Breast epithelium (tissue), 4 donors: ENCODE results near the gene ANKRD44. TPM values are rescaled to one million over a fixed set of nuclear protein-coding genes. Genes with fewer than 3 reads are reported as not detected.

Experiments used
- DNase-seq, 2 donors: peaks; one replicate each; pipeline ENCODE4 v3.0.0-alpha.2; 2019; ENCODE audit warnings: low spot score in 2 of 2
- H3K27ac ChIP-seq, 2 donors: fragments of 200-600 bp; sonication (generic) in 1 of 2; one replicate each; pipeline ENCODE4 v1.5.1; 2016 to 2019; ENCODE audit warnings: mild to moderate bottlenecking in 1 of 2
- H3K27me3 ChIP-seq, 2 donors: fragments of 200-600 bp; sonication (generic) in 1 of 2; one replicate each; pipeline versions ENCODE4 v1.5.1 to v1.6.0; 2017 to 2019; ENCODE audit warnings: control low read depth in 1 of 2, mild to moderate bottlenecking in 1 of 2
- H3K36me3 ChIP-seq: fragments of 200-600 bp; one replicate; pipeline ENCODE4 v1.5.1; 2019
- H3K4me1 ChIP-seq, 2 donors: fragments of 200-600 bp; sonication (generic); one replicate each; pipeline ENCODE4 v1.5.1; 2016 to 2019; ENCODE audit warnings: control low read depth in 1 of 2
- H3K4me3 ChIP-seq, 3 donors: fragments of 200-600 bp; sonication (generic); 1 replicate in 2 of 3; 2 replicates in 1 of 3; pipeline ENCODE4 v1.5.1; 2016 to 2019; ENCODE audit warnings: mild to moderate bottlenecking in 3 of 3, moderate library complexity in 2 of 3
- H3K9me3 ChIP-seq, 2 donors: fragments of 200-600 bp; sonication (generic) in 1 of 2; one replicate each; pipeline ENCODE4 v1.5.1; 2016 to 2019; ENCODE audit warnings: control low read depth in 1 of 2
- POLR2A ChIP-seq: fragments of 450-650 bp; IDR thresholded peaks from one replicate; pipeline ENCODE4 v1.6.1; 2016; ENCODE audit warnings: antibody characterized with exemption, mild to moderate bottlenecking, moderate library complexity
- POLR2AphosphoS5 ChIP-seq, 3 donors: sonication (generic); formaldehyde crosslinking; IDR thresholded peaks; one replicate each; pipeline ENCODE4 v1.6.1; 2017; ENCODE audit warnings: antibody characterized with exemption in 3 of 3
- intact Hi-C: fragments of 100-400 bp; cut with DNase I; formaldehyde crosslinking; loops from one replicate; pipeline ENCODE4 v1.15.1; 2023; ENCODE audit warnings: low total_unique reads
- total RNA-seq, 3 donors: library from RNA; depleted of rRNA; stranded (reverse); fragments of >200 nt; gene quantifications; one replicate each; pipeline ENCODE4 v1.1.0, GENCODE V29; 2016
- TF ChIP-seq, protein P1 (sequence below), 3 donors: fragments of 450-650 bp; IDR thresholded peaks; one replicate each; pipeline ENCODE4 v1.5.1; 2016 to 2017; ENCODE audit warnings: antibody characterized with exemption in 3 of 3, mild to moderate bottlenecking in 3 of 3, moderate library complexity in 3 of 3

The ANKRD44 gene
- total RNA-seq, 3 donors from 2014 or later = 18.0 to 41.3 (median 19.9) TPM

DNA sequence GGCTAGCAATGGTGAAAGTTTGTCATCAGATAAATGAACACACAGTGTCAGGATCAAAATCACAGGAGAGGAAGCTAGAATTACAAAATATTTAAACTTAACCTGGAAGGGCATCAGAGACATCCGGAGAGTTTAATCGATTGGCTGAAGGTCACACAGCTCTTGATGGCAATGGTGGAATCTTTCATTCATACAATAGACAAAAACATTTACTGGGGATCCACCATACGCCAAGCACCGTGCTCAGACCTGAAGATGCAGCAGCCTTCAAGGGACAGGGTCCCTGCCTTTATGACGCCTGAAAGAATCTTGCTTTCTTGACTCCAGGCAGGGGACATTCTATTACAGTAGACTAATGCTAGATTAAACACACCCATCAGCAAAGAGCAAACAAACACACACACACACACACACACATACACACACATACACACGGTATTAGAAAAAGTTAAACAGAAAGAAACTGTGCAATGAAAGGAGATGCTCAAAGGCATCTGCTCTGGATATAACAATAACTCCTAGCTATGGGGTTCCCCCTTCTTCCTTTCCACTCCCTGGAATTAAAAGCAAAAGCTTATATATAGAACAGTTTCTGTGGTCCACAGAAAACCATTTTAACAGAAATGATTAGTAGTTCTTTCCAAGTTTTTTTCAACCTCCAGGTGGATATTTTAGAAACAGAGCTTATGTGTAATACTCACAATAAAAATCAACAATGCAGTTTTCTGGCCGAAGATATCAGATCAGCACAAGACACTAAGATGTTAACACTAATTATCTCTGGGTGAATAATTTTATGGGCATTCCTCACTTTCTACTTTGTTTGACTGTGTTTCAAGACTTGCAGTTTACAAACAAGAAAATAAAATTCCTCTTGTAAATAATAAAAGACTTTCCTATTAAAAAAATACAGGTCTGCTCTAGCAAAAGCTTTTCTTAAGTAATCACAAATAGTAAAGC is 151.7 kb downstream of the ANKRD44 start:
- Histone ChIP-seq H3K36me3 (no peaks in the 10 kb centered on the region), H3K27me3 (no peaks in the 10 kb centered on the region), H3K4me1 (no peaks in the 10 kb centered on the region), H3K9me3 (no peaks in the 10 kb centered on the region), H3K4me3 (no peak overlapping the region), H3K27ac (peak overlapping the region; percentile 16 to 46)
- DNase-seq = no peak
- intact Hi-C loops = no loop called here
- TF ChIP-seq POLR2AphosphoS5 (IDR thresholded peaks at IDR 0.05) (no peak), POLR2A (no peak)
- TF ChIP-seq, protein P1, sequence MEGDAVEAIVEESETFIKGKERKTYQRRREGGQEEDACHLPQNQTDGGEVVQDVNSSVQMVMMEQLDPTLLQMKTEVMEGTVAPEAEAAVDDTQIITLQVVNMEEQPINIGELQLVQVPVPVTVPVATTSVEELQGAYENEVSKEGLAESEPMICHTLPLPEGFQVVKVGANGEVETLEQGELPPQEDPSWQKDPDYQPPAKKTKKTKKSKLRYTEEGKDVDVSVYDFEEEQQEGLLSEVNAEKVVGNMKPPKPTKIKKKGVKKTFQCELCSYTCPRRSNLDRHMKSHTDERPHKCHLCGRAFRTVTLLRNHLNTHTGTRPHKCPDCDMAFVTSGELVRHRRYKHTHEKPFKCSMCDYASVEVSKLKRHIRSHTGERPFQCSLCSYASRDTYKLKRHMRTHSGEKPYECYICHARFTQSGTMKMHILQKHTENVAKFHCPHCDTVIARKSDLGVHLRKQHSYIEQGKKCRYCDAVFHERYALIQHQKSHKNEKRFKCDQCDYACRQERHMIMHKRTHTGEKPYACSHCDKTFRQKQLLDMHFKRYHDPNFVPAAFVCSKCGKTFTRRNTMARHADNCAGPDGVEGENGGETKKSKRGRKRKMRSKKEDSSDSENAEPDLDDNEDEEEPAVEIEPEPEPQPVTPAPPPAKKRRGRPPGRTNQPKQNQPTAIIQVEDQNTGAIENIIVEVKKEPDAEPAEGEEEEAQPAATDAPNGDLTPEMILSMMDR (IDR thresholded peaks at IDR 0.05) = no peak

GRCh38 chr2:197157879-197158537 is 152.6 kb downstream of the ANKRD44 start:
- intact Hi-C loops = no loop called here
- H3K4me1 ChIP-seq = no peaks in the 10 kb centered on the region
- H3K9me3 ChIP-seq = no peaks in the 10 kb centered on the region
- DNase-seq = no peak
- no peak overlapping the region for H3K4me3 ChIP-seq
- no peaks in the 10 kb centered on the region for H3K36me3 ChIP-seq
- H3K27ac ChIP-seq = peak overlapping the region in 1 of 2 donors; percentile 16
- H3K27me3 ChIP-seq = no peaks in the 10 kb centered on the region
- TF ChIP-seq POLR2AphosphoS5 (IDR thresholded peaks at IDR 0.05) = no peak
- TF ChIP-seq POLR2A = no peak
- TF ChIP-seq, protein P1 (IDR thresholded peaks at IDR 0.05) = no peak

DNA sequence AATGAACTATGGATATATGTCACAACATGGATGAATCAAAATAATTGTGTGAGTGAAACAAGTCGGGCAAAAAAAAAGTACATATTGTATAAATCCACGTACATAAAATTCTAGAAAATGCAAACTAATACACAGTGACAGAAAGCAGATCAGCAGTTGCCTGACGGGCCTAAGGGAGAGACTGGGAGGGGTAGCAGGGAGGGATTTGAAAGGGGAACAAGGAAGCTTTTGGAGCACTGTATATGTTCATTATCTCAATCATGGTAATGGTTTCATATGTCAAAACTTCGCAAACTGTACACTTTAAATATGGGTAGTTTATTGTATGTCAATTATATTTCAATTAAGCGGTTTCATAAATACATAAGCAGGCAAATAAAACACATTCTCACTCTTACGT is 153.8 kb downstream of the ANKRD44 start:
- Histone ChIP-seq H3K27me3 (no peaks in the 10 kb centered on the region), H3K9me3 (no peaks in the 10 kb centered on the region), H3K4me1 (no peaks in the 10 kb centered on the region), H3K36me3 (no peaks in the 10 kb centered on the region), H3K4me3 (no peak overlapping the region), H3K27ac (no peak overlapping the region)
- no peak for DNase-seq
- no peak for TF ChIP-seq POLR2A
- TF ChIP-seq POLR2AphosphoS5 (IDR thresholded peaks at IDR 0.05) = no peak
- TF ChIP-seq, protein P1 (IDR thresholded peaks at IDR 0.05) = no peak
- intact Hi-C loops = no loop called here

DNA sequence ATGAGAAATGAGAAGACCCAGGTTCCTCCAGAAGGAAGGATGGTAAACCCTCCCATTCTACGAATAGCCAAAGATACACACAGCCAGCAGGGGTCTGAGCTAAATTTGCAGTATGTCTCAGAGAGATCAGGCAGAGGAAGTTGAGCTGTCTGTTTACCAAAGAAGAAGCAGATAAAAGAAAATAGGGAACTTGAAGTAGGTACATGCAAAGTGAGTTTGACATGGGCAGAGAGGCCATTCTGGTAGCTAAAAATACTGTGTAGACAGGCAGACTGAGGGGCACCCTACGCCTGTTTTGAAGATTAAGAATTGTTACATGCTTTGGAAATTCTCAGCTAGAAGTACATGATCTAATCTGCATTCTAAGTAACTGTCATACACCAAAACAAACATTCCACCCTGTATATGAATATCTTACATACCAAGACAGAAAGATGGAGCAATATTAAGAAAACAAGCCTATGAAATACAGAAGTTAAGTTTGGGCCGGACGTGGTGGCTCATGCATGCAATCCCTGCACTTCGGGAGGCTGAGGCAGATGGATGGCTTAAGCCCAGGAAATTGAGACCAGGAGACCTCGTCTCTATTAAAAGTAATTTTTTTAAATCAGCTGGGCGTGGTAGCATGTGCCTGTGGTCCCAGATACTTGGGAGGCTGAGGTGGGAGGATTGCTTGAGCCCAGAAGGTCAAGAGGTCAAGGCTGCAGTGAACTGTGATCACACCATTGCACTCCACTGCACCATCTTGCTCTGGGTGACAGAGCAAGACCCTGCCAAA is 157.9 kb downstream of the ANKRD44 start:
- intact Hi-C loops = no loop called here
- Histone ChIP-seq H3K27ac (no peak overlapping the region), H3K36me3 (no peaks in the 10 kb centered on the region), H3K4me3 (no peak overlapping the region), H3K4me1 (no peaks in the 10 kb centered on the region), H3K27me3 (no peaks in the 10 kb centered on the region), H3K9me3 (no peaks in the 10 kb centered on the region)
- TF ChIP-seq POLR2A (no peak), POLR2AphosphoS5 (IDR thresholded peaks at IDR 0.05) (no peak)
- TF ChIP-seq, protein P1 (IDR thresholded peaks at IDR 0.05) = no peak
- no peak for DNase-seq
